Panc1 (cell line): Measurements from ENCODE around the gene MPPED1.

Experiments
- CTCF ChIP-seq: fragments of 450-650 bp; IDR thresholded peaks from 2 replicates; pipeline ENCODE4 v1.5.1; 2017; ENCODE audit warnings: mild to moderate bottlenecking
- POLR2AphosphoS5 ChIP-seq: IDR thresholded peaks from 2 replicates; pipeline ENCODE4 v1.6.1; 2012; ENCODE audit warnings: mild to moderate bottlenecking, low read depth, low read length, moderate library complexity

- no peak for TF ChIP-seq CTCF
- no peak for TF ChIP-seq POLR2AphosphoS5
Measured at GRCh38 chr22:43399980-43400358, 11.8 kb upstream of the MPPED1 start.
